Activated naive CD4-positive, alpha-beta T cell treated with anti-CD3 and anti-CD28 coated beads for 36 hours (primary cell): ENCODE results near the gene ZNF578. TPM values are rescaled to one million over a fixed set of nuclear protein-coding genes. Genes with fewer than 3 reads are reported as not detected.
"Not testable (repeated sequence)": the region's sequence is repeated elsewhere in the genome, so short reads cannot be mapped to it uniquely, and the experiment has no call there.

Experiments used
- CTCF ChIA-PET: fragments of 350-600 bp; sonication (Branson Sonifier 250); formaldehyde crosslinking; loops from one replicate; lab custom pipeline; 2021; ENCODE audit warnings: antibody characterized with exemption; lab: Charles Lee
- DNase-seq: peaks from one replicate; pipeline ENCODE4 v3.0.0-alpha.2; 2020
- H3K27ac Mint-ChIP-seq: one replicate; pipeline ENCODE4 v1.8.0; 2021; ENCODE audit warnings: mild to moderate bottlenecking, mixed read lengths
- H3K27me3 Mint-ChIP-seq: one replicate; pipeline ENCODE4 v1.8.0; 2021; ENCODE audit warnings: low read depth, mixed read lengths
- H3K36me3 Mint-ChIP-seq: one replicate; pipeline ENCODE4 v1.8.0; 2021; ENCODE audit warnings: low read depth, mixed read lengths
- H3K4me1 Mint-ChIP-seq: one replicate; pipeline ENCODE4 v1.8.0; 2021; ENCODE audit warnings: low read depth, mixed read lengths
- H3K4me3 Mint-ChIP-seq: one replicate; pipeline ENCODE4 v1.8.0; 2021; ENCODE audit warnings: mild to moderate bottlenecking, moderate library complexity, mixed read lengths
- H3K9me3 Mint-ChIP-seq: one replicate; pipeline ENCODE4 v1.8.0; 2021; ENCODE audit warnings: mixed read lengths
- intact Hi-C: fragments of 100-400 bp; cut with micrococcal nuclease; formaldehyde crosslinking; loops from one replicate; pipeline ENCODE4 v1.15.1; 2023
- total RNA-seq, 2 experiments: library from RNA; stranded (reverse); gene quantifications; one replicate each; pipeline ENCODE4 v1.2.3, GENCODE V29; 2021

The ZNF578 gene
- under 1 TPM; 0.32 to 0.36 TPM for total RNA-seq

DNA sequence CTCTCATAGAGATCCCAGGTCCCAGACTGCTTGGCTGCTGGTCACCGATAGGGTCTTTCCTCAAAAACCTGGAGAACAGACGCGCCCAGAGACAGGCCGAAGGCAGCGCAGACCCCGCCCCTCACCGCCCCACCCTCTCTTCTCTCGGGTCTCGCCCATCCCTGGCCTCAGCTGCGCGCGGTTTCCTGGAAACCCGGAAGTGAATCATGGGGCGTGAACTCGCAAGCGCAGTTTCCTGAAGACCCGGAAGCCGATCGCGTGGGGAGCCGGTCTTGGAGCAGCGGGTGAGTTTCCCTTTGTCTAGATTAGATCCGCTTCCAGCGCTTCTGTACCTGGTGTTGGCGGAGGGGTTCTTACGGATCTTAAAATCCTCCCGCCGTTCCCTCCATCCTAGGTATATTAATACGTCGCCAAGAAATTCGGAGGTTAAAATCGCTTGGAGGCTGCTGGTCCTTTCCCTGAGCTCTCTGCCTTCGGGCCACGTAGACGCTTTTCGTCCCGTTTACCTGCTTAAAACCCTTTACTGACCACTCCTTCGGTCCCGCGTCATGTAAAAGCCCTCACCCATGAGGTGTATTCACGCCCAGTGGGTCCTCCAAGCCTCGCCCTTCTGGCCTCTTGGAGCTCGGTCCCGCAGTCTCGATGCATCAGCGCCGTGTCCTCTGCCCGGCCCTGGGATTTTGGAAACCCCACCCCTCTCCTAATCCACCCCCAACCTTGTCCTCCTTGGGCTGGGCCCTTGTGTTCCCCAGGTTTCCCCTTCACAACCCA is at the start of gene ZNF578:
Gene ZNF578, plus strand, starts transcription at position 230 of the 771 bp plus-strand sequence. CDS start 48,293 bp downstream, outside the sequence.
- intact Hi-C loops: no loop called here
- H3K4me3 Mint-ChIP-seq: peak within 1 kb of the TSS; percentile 74
- CTCF ChIA-PET: no interaction called here
- peaks cover 65% of the 10 kb centered on the region for H3K36me3 Mint-ChIP-seq
- peaks cover 62% of the 10 kb centered on the region for H3K9me3 Mint-ChIP-seq
- H3K27me3 Mint-ChIP-seq: peaks cover 2% of the 10 kb centered on the region
- H3K4me1 Mint-ChIP-seq: peaks cover 15% of the 10 kb centered on the region
- H3K27ac Mint-ChIP-seq: no peak within 1 kb of the TSS
- peak; percentile 87 for DNase-seq

DNA sequence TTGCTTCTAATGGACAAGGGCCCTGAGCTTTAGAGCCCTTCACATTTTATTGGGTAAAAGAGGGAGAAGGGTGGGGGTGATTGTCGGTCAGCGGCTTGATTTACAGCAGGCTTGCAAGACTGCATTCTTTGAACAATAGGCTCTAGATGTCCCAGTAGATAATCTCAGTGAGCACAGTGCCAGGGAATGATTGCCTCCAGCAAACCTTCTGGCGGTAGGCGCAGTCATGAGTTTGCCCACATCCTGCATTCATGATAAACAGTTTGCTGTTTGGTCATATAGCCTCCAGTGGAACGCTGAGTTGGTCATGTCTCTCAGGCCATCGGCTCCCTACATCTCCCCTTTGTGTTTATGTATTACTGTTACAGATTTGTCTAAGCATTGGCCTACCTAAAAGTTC is 43.1 kb upstream of the ZNF578 start:
- intact Hi-C loops: no loop called here
- DNase-seq: no peak
- no peaks in the 10 kb centered on the region for H3K27me3 Mint-ChIP-seq
- H3K4me3 Mint-ChIP-seq: no peak overlapping the region
- CTCF ChIA-PET: no interaction called here
- H3K9me3 Mint-ChIP-seq: peaks cover 71% of the 10 kb centered on the region
- H3K27ac Mint-ChIP-seq: no peak overlapping the region
- H3K4me1 Mint-ChIP-seq: no peaks in the 10 kb centered on the region
- peaks cover 93% of the 10 kb centered on the region for H3K36me3 Mint-ChIP-seq

DNA sequence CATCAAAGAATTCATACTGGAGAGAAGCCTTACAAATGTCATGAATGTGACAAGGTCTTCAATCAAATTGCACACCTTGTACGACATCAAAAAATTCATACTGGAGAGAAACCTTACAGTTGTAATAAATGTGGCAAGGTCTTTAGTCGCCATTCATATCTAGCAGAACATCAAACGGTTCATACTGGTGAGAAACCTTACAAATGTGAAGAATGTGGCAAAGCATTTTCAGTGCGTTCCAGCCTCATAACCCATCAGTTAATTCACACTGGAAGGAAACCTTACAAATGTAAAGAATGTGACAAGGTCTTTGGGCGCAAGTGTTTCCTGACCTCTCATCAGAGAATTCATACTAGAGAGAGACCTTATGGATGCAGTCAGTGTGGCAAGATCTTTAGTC is 37.6 kb upstream of the ZNF578 start:
- CTCF ChIA-PET: no interaction called here
- Mint-ChIP-seq H3K27me3 (no peaks in the 10 kb centered on the region), H3K4me3 (no peak overlapping the region), H3K27ac (no peak overlapping the region), H3K4me1 (no peaks in the 10 kb centered on the region), H3K9me3 (peaks cover 76% of the 10 kb centered on the region), H3K36me3 (peaks cover 48% of the 10 kb centered on the region)
- no peak for DNase-seq
- intact Hi-C loops: no loop called here

DNA sequence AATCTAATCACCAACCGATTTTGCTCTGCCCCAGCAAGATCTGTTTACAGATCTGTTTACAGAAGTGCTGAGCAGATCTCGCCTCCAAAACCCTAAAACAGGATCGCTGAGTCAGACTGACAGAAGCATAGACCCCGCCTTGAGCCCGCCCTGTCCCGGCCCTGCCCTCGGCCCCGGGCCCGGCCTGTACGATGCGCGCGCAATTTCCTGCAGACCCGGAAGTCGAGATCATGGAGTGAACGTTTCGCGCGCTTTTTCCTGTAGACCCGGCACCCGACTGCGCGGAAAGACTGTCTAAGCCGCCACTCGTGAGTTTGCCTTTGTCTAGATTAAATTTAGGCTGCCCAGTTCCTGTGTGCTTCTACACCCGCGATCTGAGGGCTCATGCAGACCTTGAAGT is 24.4 kb upstream of the ZNF578 start, which contains the start of gene ZNF534:
Gene ZNF534, plus strand, starts transcription at position 212 of the 400 bp plus-strand sequence. CDS start 2,327 bp downstream, outside the sequence.
- H3K36me3 Mint-ChIP-seq: peaks cover 21% of the 10 kb centered on the region
- peaks cover 53% of the 10 kb centered on the region for H3K9me3 Mint-ChIP-seq
- CTCF ChIA-PET: no interaction called here
- no peak within 1 kb of the TSS for H3K4me3 Mint-ChIP-seq
- H3K27me3 Mint-ChIP-seq: no peaks in the 10 kb centered on the region
- no peak for DNase-seq
- no peak within 1 kb of the TSS for H3K27ac Mint-ChIP-seq
- intact Hi-C loops: no loop called here
- H3K4me1 Mint-ChIP-seq: no peaks in the 10 kb centered on the region

DNA sequence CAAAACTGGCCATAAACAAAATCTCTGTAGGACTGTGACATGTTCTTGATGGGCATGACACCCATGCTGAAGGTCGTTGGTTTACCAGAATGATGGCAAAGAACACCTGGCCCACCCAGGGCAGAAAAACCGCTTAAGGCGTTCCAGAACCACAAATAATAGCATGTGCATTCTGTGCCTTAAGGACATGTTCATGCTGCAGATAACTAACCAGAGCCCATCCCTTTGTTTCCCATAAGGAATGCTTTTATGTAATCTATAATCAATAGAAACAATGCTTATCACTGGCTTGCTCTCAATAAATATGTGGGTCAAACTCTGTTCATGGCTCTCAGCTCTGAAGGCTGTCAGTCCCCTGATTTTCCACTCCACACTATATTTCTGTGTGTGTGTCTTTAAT is 11.2 kb upstream of the ZNF578 start:
- Mint-ChIP-seq H3K27me3 (no peaks in the 10 kb centered on the region), H3K36me3 (peaks cover 18% of the 10 kb centered on the region), H3K4me1 (no peaks in the 10 kb centered on the region), H3K27ac (no peak overlapping the region), H3K9me3 (peaks cover 58% of the 10 kb centered on the region), H3K4me3 (no peak overlapping the region)
- CTCF ChIA-PET: no interaction called here
- no peak for DNase-seq
- intact Hi-C loops: no loop called here

DNA sequence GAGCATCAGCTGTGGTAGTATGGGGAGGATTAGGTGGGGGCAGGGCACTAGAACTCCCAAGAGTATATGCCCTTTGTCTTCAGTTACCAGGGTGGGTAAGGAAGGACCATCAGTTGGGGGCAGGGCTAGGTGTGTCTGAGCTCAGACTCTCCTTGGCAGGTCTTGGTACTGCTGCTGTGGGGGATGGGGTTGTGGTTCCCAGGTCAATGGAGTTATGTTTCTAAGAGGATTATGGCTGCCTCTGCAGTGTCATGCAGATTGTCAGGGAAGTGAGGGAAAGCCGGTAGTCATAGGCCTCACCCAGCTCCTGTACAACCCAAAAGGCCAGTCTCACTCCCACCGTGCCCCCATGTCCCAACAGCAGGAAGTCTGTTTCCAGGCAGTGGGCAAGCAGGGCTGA is 8.8 kb upstream of the ZNF578 start:
- Mint-ChIP-seq H3K27ac (no peak overlapping the region), H3K4me3 (no peak overlapping the region), H3K9me3 (peaks cover 59% of the 10 kb centered on the region), H3K27me3 (no peaks in the 10 kb centered on the region), H3K4me1 (no peaks in the 10 kb centered on the region), H3K36me3 (peaks cover 23% of the 10 kb centered on the region)
- no peak for DNase-seq
- CTCF ChIA-PET: no interaction called here
- intact Hi-C loops: no loop called here

DNA sequence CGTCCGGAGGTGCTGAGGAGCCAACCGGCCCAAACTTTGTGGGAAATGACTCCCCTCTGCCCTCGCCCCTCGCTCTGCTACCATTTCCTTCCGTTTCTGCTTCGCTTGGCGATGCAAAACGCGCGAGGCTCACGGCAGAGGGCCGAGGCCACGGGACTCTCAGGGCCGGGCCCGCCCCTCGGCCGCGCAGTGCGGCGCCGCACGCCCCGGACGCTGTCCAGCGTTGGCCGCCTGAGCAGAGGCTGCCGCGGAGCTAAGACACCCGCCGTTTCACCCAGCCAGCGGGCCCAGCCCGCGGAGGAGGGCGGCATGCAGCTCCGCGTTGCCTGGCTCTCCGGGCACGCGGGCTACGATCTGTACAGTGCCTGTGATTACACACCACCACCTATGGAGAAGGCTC is 2.1 kb upstream of the ZNF578 start:
- CTCF ChIA-PET: no interaction called here
- H3K27ac Mint-ChIP-seq: no peak overlapping the region
- H3K9me3 Mint-ChIP-seq: peaks cover 54% of the 10 kb centered on the region
- no peak for DNase-seq
- H3K4me1 Mint-ChIP-seq: peaks cover 15% of the 10 kb centered on the region
- H3K36me3 Mint-ChIP-seq: peaks cover 47% of the 10 kb centered on the region
- H3K27me3 Mint-ChIP-seq: peaks cover 2% of the 10 kb centered on the region
- no peak overlapping the region for H3K4me3 Mint-ChIP-seq
- intact Hi-C loops: no loop called here

DNA sequence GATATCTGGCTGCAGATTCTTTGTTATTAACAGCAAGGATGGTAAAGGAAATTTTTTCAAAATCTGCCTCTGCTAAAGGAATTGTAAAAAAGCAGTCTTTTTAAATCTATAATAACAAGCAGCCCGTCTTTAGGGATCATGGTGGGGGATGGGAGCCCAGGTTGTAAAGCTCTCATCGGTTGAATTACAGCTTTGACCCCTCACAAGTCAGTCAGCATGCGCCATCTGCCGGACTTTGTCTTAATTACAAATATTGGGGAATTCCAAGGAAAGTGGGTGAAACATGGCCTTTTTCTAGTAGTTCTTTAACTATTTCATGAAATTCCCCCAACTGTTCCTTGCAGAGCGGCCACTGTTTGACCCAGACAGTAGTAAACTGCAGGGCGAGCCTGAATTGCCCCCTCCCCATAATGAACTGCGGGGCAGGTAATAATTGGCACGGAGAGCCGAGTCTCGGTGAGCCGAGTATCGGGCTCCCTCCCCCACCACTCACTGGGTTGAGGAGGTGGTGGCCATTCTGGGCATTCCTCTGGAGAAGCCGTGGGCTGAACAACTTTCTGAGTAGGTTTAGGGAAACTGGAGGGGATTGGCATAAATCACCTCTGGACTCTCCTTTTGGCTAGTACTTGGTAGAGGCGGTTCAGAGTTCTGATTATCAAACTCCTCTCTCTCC is 11.6 kb downstream of the ZNF578 start:
- CTCF ChIA-PET: no interaction called here
- no peaks in the 10 kb centered on the region for H3K27me3 Mint-ChIP-seq
- DNase-seq: no peak
- peaks cover 61% of the 10 kb centered on the region for H3K9me3 Mint-ChIP-seq
- H3K4me1 Mint-ChIP-seq: no peaks in the 10 kb centered on the region
- H3K27ac Mint-ChIP-seq: no peak overlapping the region
- no peak overlapping the region for H3K4me3 Mint-ChIP-seq
- intact Hi-C loops: no loop called here
- peaks cover 63% of the 10 kb centered on the region for H3K36me3 Mint-ChIP-seq

DNA sequence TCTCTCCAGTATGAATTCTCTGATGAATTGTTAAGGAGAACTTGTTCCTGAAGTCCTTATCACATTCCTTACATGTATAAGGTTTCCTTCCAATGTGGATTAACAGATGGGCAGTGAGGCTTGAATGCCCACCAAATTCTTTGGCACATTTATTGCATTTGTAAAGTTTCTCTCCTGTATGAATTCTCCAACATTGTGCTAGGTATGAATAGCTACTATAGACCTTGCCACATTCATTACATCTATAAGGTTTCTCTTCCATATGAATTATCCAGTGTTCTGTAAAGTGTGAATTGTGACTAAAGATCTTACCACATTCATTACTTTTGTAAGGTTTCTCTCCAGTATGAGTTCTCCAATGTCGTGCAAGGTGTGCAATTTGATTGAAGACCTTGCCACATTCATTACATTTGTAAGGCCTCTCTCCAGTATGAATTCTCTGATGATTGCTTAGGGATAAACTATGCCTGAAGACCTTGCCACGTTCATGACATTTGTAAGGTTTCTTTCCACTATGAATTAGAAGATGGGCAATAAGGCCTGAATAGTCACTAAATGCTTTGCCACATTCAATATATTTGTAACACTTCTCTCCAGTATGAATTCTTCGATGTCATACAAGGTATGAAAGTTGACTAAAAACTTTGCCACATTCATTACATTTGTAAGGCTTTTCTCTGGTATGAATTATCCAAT is 20.4 kb downstream of the ZNF578 start:
- H3K27ac Mint-ChIP-seq: no peak overlapping the region
- H3K36me3 Mint-ChIP-seq: peaks cover 67% of the 10 kb centered on the region
- H3K27me3 Mint-ChIP-seq: no peaks in the 10 kb centered on the region
- H3K4me1 Mint-ChIP-seq: no peaks in the 10 kb centered on the region
- DNase-seq: no peak
- H3K9me3 Mint-ChIP-seq: peaks cover 81% of the 10 kb centered on the region
- no peak overlapping the region for H3K4me3 Mint-ChIP-seq
- intact Hi-C loops: no loop called here
- CTCF ChIA-PET: no interaction called here

DNA sequence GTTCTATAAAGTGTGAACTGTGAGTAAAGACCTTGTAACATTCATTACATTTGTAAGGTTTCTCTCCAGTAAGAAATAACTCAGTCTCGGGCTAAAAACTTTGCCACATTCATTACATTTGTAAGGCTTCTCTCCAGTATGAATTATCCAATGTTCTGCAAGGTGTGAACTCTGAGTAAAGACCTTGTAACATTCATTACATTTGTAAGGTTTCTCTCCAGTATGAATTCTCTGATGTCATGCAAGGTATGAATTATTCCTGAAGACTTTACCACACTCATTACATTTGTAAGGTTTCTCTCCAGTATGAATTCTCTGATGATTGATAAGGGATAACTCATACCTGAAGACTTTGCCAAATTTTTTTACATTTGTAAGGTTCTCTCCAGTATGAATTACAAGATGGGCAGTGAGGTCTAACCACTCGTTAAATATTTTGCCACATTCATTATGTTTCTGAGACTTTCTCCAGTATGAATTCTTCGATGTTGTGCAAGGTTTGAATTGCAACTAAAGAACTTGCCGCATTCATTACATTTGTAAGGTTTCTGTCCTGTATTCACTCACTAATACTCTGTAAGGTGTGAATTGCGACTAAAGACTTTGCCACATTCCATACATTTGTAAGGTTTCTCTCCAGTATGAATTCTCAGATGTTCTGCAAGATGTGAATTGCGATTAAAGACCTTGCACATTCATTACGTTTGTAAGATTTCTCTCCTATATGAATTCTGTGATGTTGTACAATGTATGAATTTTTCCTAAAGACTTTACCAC is 21.2 kb downstream of the ZNF578 start:
- CTCF ChIA-PET: no interaction called here
- Mint-ChIP-seq H3K27ac (no peak overlapping the region), H3K4me1 (no peaks in the 10 kb centered on the region), H3K36me3 (peaks cover 64% of the 10 kb centered on the region), H3K27me3 (no peaks in the 10 kb centered on the region), H3K9me3 (peaks cover 78% of the 10 kb centered on the region), H3K4me3 (no peak overlapping the region)
- DNase-seq: no peak
- intact Hi-C loops: no loop called here

DNA sequence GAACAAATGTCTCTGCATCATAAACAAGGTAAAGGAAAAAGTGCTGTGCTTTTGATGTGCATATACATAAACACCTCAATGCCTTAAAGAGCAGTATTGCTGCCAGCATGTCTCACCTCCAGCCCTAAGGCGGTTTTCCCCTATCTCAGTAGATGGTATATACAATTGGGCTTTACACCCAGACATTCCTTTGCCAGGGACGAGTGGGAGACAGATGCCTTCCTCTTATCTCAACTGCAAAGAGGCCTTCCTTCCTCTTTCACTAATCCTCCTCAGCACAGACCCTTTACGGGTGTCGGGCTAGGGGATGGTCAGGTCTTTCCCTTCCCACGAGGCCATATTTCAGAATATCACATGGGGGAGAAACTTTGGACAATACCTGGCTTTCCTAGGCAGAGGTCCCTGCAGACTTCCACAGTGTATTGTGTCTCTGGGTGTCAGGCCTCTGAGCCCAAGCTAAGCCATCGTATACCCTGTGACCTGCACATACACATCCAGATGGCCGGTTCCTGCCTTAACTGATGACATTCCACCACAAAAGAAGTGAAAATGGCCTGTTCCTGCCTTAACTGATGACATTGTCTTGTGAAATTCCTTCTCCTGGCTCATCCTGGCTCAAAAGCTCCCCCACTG is 30.9 kb downstream of the ZNF578 start:
- Mint-ChIP-seq H3K36me3 (peaks cover 33% of the 10 kb centered on the region), H3K9me3 (peaks cover 47% of the 10 kb centered on the region)
- H3K4me1 Mint-ChIP-seq, H3K27ac Mint-ChIP-seq, H3K4me3 Mint-ChIP-seq, CTCF ChIA-PET, intact Hi-C loops, DNase-seq, H3K27me3 Mint-ChIP-seq: not testable (repeated sequence)

DNA sequence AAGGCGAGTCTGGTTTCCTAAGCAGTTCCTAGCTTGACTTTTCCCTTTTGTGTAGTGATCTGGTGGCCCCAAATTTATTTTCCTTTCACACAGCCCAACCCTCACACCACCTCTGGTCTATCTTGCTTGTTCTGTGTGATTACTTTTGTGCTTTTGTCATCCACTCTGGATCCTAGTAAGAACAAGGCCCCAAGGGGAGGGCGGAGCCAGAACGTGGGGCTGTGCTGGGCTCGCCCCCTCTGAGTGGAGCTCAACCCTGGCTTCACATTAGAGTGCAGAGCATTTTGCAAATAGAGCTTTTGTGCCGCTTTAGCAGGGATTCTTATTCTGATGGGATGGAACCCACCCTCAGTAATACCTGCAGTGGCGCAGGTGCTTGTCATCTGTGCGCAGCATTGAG is 31.7 kb downstream of the ZNF578 start:
- DNase-seq, CTCF ChIA-PET, H3K27ac Mint-ChIP-seq, H3K27me3 Mint-ChIP-seq, intact Hi-C loops, H3K4me3 Mint-ChIP-seq, H3K4me1 Mint-ChIP-seq: not testable (repeated sequence)
- Mint-ChIP-seq H3K9me3 (peaks cover 48% of the 10 kb centered on the region), H3K36me3 (peaks cover 34% of the 10 kb centered on the region)
